Endothelial cell of umbilical vein (primary cell): ENCODE measurements around the gene PMFBP1. TPM values are rescaled to one million over a fixed set of nuclear protein-coding genes. Genes with fewer than 3 reads are reported as not detected.

ENCODE experiments used
- BruUV-seq: library from RNA; stranded (reverse); fragments of 400-500 nt; replicated peaks from 2 replicates; lab custom pipeline; 2021; lab: Mats Ljungman, UMichigan
- CTCF ChIA-PET: fragments of 300-600, 350-600 bp; sonication (Branson Sonifier 250); formaldehyde crosslinking; loops from one replicate; lab custom pipeline; 2021; ENCODE audit warnings: antibody characterized with exemption, inconsistent platforms; lab: Charles Lee
- POLR2A ChIA-PET: fragments of 300-600, 350-600 bp; sonication (Branson Sonifier 250); formaldehyde crosslinking; loops from one replicate; lab custom pipeline; 2021; ENCODE audit warnings: antibody characterized with exemption, inconsistent platforms; lab: Charles Lee
- DNase-seq: peaks from one replicate; pipeline ENCODE4 v3.0.0-alpha.2; 2011; ENCODE audit warnings: low read depth, low spot score
- FAIRE-seq: peaks from 2 replicates; lab custom pipeline; 2011; peaks lifted over from hg19 to GRCh38; lab: Jason Lieb, UNC
- H2AFZ ChIP-seq: 2 replicates; pipeline ENCODE4 v1.6.0; 2012; ENCODE audit warnings: low read depth, low read length, control low read depth, inconsistent platforms
- H3K27ac ChIP-seq: 2 replicates; pipeline ENCODE4 v1.5.1; 2011; ENCODE audit warnings: low read depth, mild to moderate bottlenecking, control low read depth, low read length, moderate library complexity; ENCODE audit not compliant: insufficient read depth
- H3K27me3 ChIP-seq, 2 experiments: 2 replicates each; pipeline versions ENCODE4 v1.6.0 to v1.6.1; 2011; ENCODE audit warnings: low read length in 2 of 2, mixed read lengths in 1 of 2; ENCODE audit not compliant: control insufficient read depth in 2 of 2, insufficient read depth in 2 of 2
- H3K36me3 ChIP-seq, 2 experiments: 2 replicates in 1 of 2; 3 replicates in 1 of 2; pipeline ENCODE4 v1.5.1; 2011; ENCODE audit warnings: low read length in 2 of 2, mild to moderate bottlenecking in 1 of 2, moderate library complexity in 1 of 2; ENCODE audit not compliant: control insufficient read depth in 2 of 2, insufficient read depth in 2 of 2; ENCODE audit errors: extremely low read depth in 1 of 2
- H3K4me1 ChIP-seq: 3 replicates; pipeline ENCODE4 v1.5.1; 2011; ENCODE audit warnings: mild to moderate bottlenecking, low read length; ENCODE audit not compliant: control insufficient read depth, insufficient read depth; ENCODE audit errors: extremely low read depth
- H3K4me2 ChIP-seq: 2 replicates; pipeline ENCODE4 v1.6.1; 2011; ENCODE audit warnings: low read length, control low read depth, mixed read lengths; ENCODE audit not compliant: insufficient read depth
- H3K4me3 ChIP-seq, 3 experiments: fragments of 200-600 bp in 1 of 3; sonication (generic), shearing (Covaris generic) in 1 of 3; replicated peaks in 1 of 3; 2 replicates each; pipeline ENCODE4 v1.5.1; 2011 to 2016; ENCODE audit warnings: control low read depth in 3 of 3, low read length in 3 of 3, mild to moderate bottlenecking in 2 of 3, inconsistent platforms in 1 of 3, low read depth in 1 of 3, moderate library complexity in 1 of 3; ENCODE audit not compliant: insufficient read depth in 1 of 3
- H3K79me2 ChIP-seq: 2 replicates; pipeline ENCODE4 v1.6.0; 2012; ENCODE audit warnings: low read length, inconsistent platforms; ENCODE audit not compliant: control insufficient read depth, insufficient read depth
- H3K9ac ChIP-seq: replicated peaks from 2 replicates; pipeline ENCODE3; 2011; ENCODE audit warnings: low read length, control low read depth; ENCODE audit not compliant: insufficient read depth; ENCODE audit errors: extremely low read depth
- H3K9me1 ChIP-seq: replicated peaks from 3 replicates; pipeline ENCODE4 v1.6.0; 2011; ENCODE audit warnings: mild to moderate bottlenecking, low read length; ENCODE audit not compliant: control insufficient read depth, insufficient read depth; ENCODE audit errors: extremely low read depth
- H3K9me3 ChIP-seq: replicated peaks from 2 replicates; pipeline ENCODE4 v1.5.1; 2012; ENCODE audit warnings: low read length, inconsistent platforms; ENCODE audit not compliant: control insufficient read depth, insufficient read depth
- H4K20me1 ChIP-seq: replicated peaks from 2 replicates; pipeline ENCODE3; 2011; ENCODE audit warnings: mild to moderate bottlenecking, low read length; ENCODE audit not compliant: control insufficient read depth, insufficient read depth; ENCODE audit errors: extremely low read depth
- EZH2 ChIP-seq: IDR thresholded peaks from 2 replicates; pipeline ENCODE4 v1.6.1; 2012; ENCODE audit warnings: borderline replicate concordance, low read depth, mild to moderate bottlenecking, moderate library complexity, low read length, inconsistent platforms; ENCODE audit not compliant: severe bottlenecking
- FOS ChIP-seq: IDR thresholded peaks from 2 replicates; pipeline ENCODE4 v1.6.1; 2011; ENCODE audit warnings: mild to moderate bottlenecking, low read length, moderate library complexity, borderline replicate concordance; ENCODE audit not compliant: insufficient read depth
- GATA2 ChIP-seq: IDR thresholded peaks from 2 replicates; pipeline ENCODE4 v1.7.0; 2011; ENCODE audit warnings: low read depth, mild to moderate bottlenecking, moderate library complexity, mixed read lengths, low read length; ENCODE audit not compliant: insufficient read length, insufficient read depth
- JUN ChIP-seq: IDR thresholded peaks from 2 replicates; pipeline ENCODE4 v1.6.1; 2011; ENCODE audit warnings: borderline replicate concordance, low read depth; ENCODE audit not compliant: insufficient read length, insufficient read depth
- MYC ChIP-seq: IDR thresholded peaks from one replicate; pipeline ENCODE4 v1.6.1; 2011; ENCODE audit warnings: mild to moderate bottlenecking, low read depth, low read length
- POLR2A ChIP-seq: IDR thresholded peaks from 2 replicates; pipeline ENCODE4 v1.6.1; 2012; ENCODE audit warnings: low read depth, mild to moderate bottlenecking, control low read depth, low read length
- POLR2AphosphoS5 ChIP-seq: IDR thresholded peaks from 2 replicates; pipeline ENCODE4 v1.6.1; 2012; ENCODE audit warnings: low read depth, mild to moderate bottlenecking, control low read depth, low read length, moderate library complexity; ENCODE audit not compliant: insufficient read depth
- dilution Hi-C: fragments of 300-500 bp; cut with MboI; formaldehyde crosslinking; loops from one replicate; pipeline ENCODE4 v1.15.0; 2019; ENCODE audit warnings: low sequenced_read_pairs; ENCODE audit not compliant: extremely low pct_ligation_motif_present
- intact Hi-C: fragments of 100-400 bp; cut with micrococcal nuclease; formaldehyde crosslinking; loops from one replicate; pipeline ENCODE4 v1.10.0; 2022
- polyA plus RNA-seq, 4 experiments: library from polyadenylated mRNA; depleted of rRNA in 3 of 4; stranded (reverse) in 3 of 4; unstranded in 1 of 4; fragments of >200 nt; gene quantifications; 2 replicates each; pipeline versions ENCODE4 v1.2.1 to v1.2.3, GENCODE V29; 2011 to 2012; ENCODE audit warnings: missing spikeins in 1 of 4
- total RNA-seq: library from RNA; stranded (reverse); gene quantifications from 2 replicates; pipeline ENCODE4 v1.2.3, GENCODE V29; 2021
- TF ChIP-seq, protein P1 (sequence below), 2 donors: IDR thresholded peaks; 1 replicate in 1 of 2; 2 replicates in 1 of 2; pipeline ENCODE4 v1.5.1; 2011; ENCODE audit warnings: low read length in 2 of 2, mild to moderate bottlenecking in 2 of 2, moderate library complexity in 2 of 2, control low read depth in 1 of 2, inconsistent platforms in 1 of 2, low read depth in 1 of 2; ENCODE audit not compliant: insufficient read depth in 1 of 2; ENCODE audit errors: extremely low read depth in 1 of 2
- TF ChIP-seq, protein P2 (sequence below): IDR thresholded peaks from 2 replicates; pipeline ENCODE4 v1.6.1; 2011; ENCODE audit not compliant: insufficient read depth, insufficient read length

Gene PMFBP1
- total and polyA plus RNA-seq, 2 donors (not counting 3 experiments of a cell fraction or from before 2014, with no cell fraction given): 0.12 to 0.42 TPM

DNA sequence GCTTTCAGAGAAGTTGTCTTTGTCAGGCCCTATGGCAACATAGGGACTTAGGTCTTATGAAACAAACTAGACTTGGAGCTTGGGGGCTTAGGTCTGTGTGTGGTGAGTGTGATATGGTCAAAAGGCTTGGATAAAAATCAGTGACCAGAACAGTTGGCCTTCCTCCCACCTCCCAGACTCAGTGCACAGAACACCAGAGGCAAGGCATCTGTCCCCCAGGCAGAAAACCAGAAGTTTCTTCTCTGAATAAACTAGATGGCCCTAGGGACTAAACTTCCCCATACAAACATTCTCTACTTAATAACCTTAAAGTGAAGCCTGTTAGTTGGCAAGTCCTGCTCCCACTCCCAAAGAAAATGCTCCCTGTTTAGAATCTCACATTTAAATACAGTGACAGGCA lies 39.2 kb upstream of the PMFBP1 start:
- FAIRE-seq: no peak

More for the DNA sequence above, 39.2 kb upstream of the PMFBP1 start:
- no peak for DNase-seq
- intact Hi-C loops (no loop called here), dilution Hi-C loops (no loop called here)
- H3K36me3 ChIP-seq: no peaks in the 10 kb centered on the region
- H2AFZ ChIP-seq: no peak overlapping the region
- no peak overlapping the region for H3K27ac ChIP-seq
- TF ChIP-seq POLR2AphosphoS5 (no peak), FOS (no peak), EZH2 (no peak), JUN (no peak), GATA2 (no peak), POLR2A (no peak), MYC (no peak)
- TF ChIP-seq, protein P1, sequence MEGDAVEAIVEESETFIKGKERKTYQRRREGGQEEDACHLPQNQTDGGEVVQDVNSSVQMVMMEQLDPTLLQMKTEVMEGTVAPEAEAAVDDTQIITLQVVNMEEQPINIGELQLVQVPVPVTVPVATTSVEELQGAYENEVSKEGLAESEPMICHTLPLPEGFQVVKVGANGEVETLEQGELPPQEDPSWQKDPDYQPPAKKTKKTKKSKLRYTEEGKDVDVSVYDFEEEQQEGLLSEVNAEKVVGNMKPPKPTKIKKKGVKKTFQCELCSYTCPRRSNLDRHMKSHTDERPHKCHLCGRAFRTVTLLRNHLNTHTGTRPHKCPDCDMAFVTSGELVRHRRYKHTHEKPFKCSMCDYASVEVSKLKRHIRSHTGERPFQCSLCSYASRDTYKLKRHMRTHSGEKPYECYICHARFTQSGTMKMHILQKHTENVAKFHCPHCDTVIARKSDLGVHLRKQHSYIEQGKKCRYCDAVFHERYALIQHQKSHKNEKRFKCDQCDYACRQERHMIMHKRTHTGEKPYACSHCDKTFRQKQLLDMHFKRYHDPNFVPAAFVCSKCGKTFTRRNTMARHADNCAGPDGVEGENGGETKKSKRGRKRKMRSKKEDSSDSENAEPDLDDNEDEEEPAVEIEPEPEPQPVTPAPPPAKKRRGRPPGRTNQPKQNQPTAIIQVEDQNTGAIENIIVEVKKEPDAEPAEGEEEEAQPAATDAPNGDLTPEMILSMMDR (IDR thresholded peaks at IDR 0.05; ENCODE audit: extremely low read depth in 1 of 2, insufficient read depth in 1 of 2, low read depth in 1 of 2, low read length in 2 of 2): no peak
- TF ChIP-seq, protein P2, sequence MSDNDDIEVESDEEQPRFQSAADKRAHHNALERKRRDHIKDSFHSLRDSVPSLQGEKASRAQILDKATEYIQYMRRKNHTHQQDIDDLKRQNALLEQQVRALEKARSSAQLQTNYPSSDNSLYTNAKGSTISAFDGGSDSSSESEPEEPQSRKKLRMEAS: no peak
- no peak overlapping the region for H3K4me3 ChIP-seq
- no peaks in the 10 kb centered on the region for H3K9me1 ChIP-seq
- ChIA-PET POLR2A (no interaction called here), CTCF (no interaction called here)
- no TSS peak for BruUV-seq
- no peaks in the 10 kb centered on the region for H3K4me1 ChIP-seq
- no peak overlapping the region for H3K4me2 ChIP-seq
- H3K9me3 ChIP-seq: no peaks in the 10 kb centered on the region
- H4K20me1 ChIP-seq: no peaks in the 10 kb centered on the region
- no peak overlapping the region for H3K9ac ChIP-seq
- no peaks in the 10 kb centered on the region for H3K79me2 ChIP-seq
- H3K27me3 ChIP-seq: peaks cover 2 to 3% of the 10 kb centered on the region in 2 experiments
